K562 (cell line): ENCODE measurements around the gene PRKG1.

Experiments used
- CREB1 ChIP-seq, 2 experiments: sonication (generic) in 1 of 2; formaldehyde crosslinking in 1 of 2; IDR thresholded peaks; 2 replicates each; pipeline versions ENCODE4 v1.6.1 to v1.8.0; 2012 to 2022; ENCODE audit warnings: inconsistent platforms in 1 of 2, mild to moderate bottlenecking in 1 of 2, missing genetic modification reagents in 1 of 2, moderate library complexity in 1 of 2
- KLF13 ChIP-seq: fragments of 450-650 bp; IDR thresholded peaks from 2 replicates; pipeline ENCODE4 v1.6.1; 2016; ENCODE audit warnings: missing genetic modification characterization, low read depth, mild to moderate bottlenecking, missing compliant biosample characterization, moderate library complexity, borderline replicate concordance
- POLR2B ChIP-seq: fragments of 450-650 bp; IDR thresholded peaks from 2 replicates; pipeline ENCODE4 v1.6.1; 2018; ENCODE audit warnings: low read depth; ENCODE audit not compliant: partially characterized antibody
- ZFP1 ChIP-seq: fragments of 450-650 bp; formaldehyde crosslinking; IDR thresholded peaks from 2 replicates; pipeline ENCODE4 v1.4.0; 2020; ENCODE audit warnings: mild to moderate bottlenecking, mixed read lengths
- ZNF717 ChIP-seq: fragments of 250-450 bp; sonication (Bioruptor Pico); IDR thresholded peaks from 2 replicates; pipeline ENCODE4 v1.5.0; 2021

DNA sequence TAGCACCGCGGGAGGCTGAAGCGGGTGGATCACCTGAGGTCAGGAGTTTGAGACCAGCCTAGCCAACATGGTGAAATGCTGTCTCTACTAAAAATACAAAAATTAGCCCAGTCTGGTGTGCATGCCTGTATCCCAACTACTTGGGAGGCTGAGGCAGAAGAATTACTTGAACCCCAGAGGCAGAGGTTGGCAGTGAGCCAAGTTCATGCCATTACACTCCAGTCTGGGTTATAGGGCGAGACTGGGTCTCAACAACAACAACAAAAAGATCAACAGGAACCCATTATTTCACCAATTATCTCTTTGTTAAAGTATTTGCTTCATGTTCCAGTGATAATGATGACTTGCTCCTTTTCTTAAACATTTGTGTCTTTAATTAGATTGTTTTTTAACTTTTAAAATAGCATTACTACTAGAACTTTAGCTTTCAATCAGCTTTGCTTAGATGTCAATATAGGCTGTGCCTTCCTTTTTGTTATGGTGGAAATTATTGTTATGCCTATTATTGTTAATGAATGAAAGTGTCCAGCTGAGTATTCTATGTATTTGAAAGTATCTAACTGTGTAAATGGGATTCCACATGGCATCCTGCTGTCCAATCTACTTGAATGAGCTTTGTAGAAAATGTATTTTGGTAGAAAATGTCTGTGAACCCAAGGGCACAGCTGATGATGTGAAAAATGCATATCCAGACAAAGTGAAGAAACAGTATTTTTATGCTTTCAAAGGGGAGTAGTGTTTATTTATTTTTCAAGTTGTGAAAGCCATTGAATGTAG is 686.8 kb downstream of the PRKG1 start:
- TF ChIP-seq CREB1 (IDR thresholded peaks at IDR 0.05) (no peak), CREB1 (CRISPR knock-in tag; IDR thresholded peaks at IDR 0.05) (no peak), POLR2B (no peak), KLF13 (tag) (no peak), ZNF717 (CRISPR knock-in tag) (no peak), ZFP1 (no peak)
